Lower lobe of right lung (tissue), 2 donors: ENCODE data around the gene AKT2. TPM values are rescaled to one million over a fixed set of nuclear protein-coding genes. Genes with fewer than 3 reads are reported as not detected.
A peak's percentile ranks its signal among the peaks of the same experiment; 100 is the strongest.

Experiments used
- ATAC-seq, 2 donors: fragments of 200-7000 bp; cut with Tn5 transposase; one replicate each; pipeline ENCODE4 v1.9.1; 2020 to 2022; ENCODE audit warnings: mild to moderate bottlenecking in 2 of 2, moderate library complexity in 2 of 2
- DNase-seq: peaks from one replicate; pipeline ENCODE4 v3.0.0-alpha.2; 2020
- H3K27ac ChIP-seq: fragments of 200-600 bp; one replicate; pipeline ENCODE4 v1.8.0; 2022
- H3K27me3 ChIP-seq: fragments of 200-600 bp; one replicate; pipeline ENCODE4 v1.8.0; 2022; ENCODE audit warnings: low read depth
- H3K36me3 ChIP-seq: fragments of 200-600 bp; one replicate; pipeline ENCODE4 v1.8.0; 2022; ENCODE audit warnings: mild to moderate bottlenecking
- H3K4me1 ChIP-seq: fragments of 200-600 bp; one replicate; pipeline ENCODE4 v1.8.0; 2022
- H3K4me3 ChIP-seq: fragments of 200-600 bp; one replicate; pipeline ENCODE4 v1.8.0; 2022; ENCODE audit warnings: mild to moderate bottlenecking
- H3K9me3 ChIP-seq: fragments of 200-600 bp; one replicate; pipeline ENCODE4 v1.8.0; 2022
- intact Hi-C: fragments of 100-400 bp; cut with DNase I; formaldehyde crosslinking; loops from one replicate; pipeline ENCODE4 v1.11.0; 2022
- total RNA-seq: library from RNA; stranded (reverse); fragmentation: NEBNext Ultra II Directional; extraction: Animal tissue kit (Norgen Biotek cat#: 25700); gene quantifications from one replicate; pipeline ENCODE4 v1.2.1, GENCODE V29; 2021
- TF ChIP-seq, protein P1 (sequence below): fragments of 200-600 bp; IDR thresholded peaks from one replicate; pipeline ENCODE4 v1.8.0; 2022; ENCODE audit warnings: antibody characterized with exemption, mild to moderate bottlenecking
- donor health status: DM: no; HTN: yes; CAD: no; lungs with severe emphysema.

Gene AKT2
- total RNA-seq, 1 donor from 2014 or later: 102 TPM

DNA sequence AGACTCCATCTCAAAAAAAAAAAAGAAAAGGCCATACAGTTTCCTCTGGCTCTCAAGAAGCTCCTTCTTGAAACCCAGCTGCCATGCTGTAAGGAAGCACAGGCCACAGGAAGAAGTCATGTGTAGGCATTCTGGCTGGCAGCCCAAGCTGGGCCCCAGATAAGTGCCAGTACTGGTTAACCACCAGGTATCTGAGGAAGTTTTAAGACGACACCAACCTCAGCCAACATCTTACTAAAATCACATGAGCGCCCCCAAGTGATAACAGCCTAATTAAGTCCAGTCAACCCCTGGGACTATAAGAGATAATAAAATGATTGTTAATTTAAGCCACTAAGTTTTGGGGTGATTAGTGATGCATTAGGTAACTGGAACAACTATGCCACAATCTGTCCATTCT lies 27.4 kb upstream of the AKT2 start:
- ATAC-seq: no peak
- Histone ChIP-seq H3K4me3 (no peak overlapping the region), H3K9me3 (no peaks in the 10 kb centered on the region), H3K27ac (no peak overlapping the region), H3K4me1 (no peaks in the 10 kb centered on the region), H3K27me3 (no peaks in the 10 kb centered on the region), H3K36me3 (peaks cover 1% of the 10 kb centered on the region)
- DNase-seq: no peak
- intact Hi-C loops: no loop called here
- TF ChIP-seq, protein P1, sequence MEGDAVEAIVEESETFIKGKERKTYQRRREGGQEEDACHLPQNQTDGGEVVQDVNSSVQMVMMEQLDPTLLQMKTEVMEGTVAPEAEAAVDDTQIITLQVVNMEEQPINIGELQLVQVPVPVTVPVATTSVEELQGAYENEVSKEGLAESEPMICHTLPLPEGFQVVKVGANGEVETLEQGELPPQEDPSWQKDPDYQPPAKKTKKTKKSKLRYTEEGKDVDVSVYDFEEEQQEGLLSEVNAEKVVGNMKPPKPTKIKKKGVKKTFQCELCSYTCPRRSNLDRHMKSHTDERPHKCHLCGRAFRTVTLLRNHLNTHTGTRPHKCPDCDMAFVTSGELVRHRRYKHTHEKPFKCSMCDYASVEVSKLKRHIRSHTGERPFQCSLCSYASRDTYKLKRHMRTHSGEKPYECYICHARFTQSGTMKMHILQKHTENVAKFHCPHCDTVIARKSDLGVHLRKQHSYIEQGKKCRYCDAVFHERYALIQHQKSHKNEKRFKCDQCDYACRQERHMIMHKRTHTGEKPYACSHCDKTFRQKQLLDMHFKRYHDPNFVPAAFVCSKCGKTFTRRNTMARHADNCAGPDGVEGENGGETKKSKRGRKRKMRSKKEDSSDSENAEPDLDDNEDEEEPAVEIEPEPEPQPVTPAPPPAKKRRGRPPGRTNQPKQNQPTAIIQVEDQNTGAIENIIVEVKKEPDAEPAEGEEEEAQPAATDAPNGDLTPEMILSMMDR: no peak

DNA sequence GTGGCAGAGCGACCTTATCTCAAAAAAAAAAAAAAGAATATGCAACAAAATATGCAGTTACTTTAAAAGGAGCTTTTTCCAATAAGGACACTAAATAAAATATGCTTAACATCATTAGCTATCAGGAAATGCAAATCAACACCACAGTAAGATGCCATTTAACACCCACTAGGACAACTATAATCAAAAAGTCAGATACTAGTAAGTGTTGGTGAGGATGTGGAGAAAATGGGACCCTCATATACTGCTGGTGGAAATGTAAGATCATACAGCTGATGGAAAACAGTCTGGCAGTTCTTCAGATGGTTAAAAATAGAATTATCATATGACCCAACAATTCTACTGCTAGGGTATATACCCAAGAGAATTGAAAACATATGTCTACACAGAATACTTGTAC lies 24.5 kb upstream of the AKT2 start:
- Histone ChIP-seq H3K27ac (no peak overlapping the region), H3K9me3 (no peaks in the 10 kb centered on the region), H3K4me1 (no peaks in the 10 kb centered on the region), H3K27me3 (no peaks in the 10 kb centered on the region), H3K4me3 (no peak overlapping the region), H3K36me3 (no peaks in the 10 kb centered on the region)
- DNase-seq (no peak), ATAC-seq (no peak)
- intact Hi-C loops: no loop called here
- TF ChIP-seq, protein P1: no peak

DNA sequence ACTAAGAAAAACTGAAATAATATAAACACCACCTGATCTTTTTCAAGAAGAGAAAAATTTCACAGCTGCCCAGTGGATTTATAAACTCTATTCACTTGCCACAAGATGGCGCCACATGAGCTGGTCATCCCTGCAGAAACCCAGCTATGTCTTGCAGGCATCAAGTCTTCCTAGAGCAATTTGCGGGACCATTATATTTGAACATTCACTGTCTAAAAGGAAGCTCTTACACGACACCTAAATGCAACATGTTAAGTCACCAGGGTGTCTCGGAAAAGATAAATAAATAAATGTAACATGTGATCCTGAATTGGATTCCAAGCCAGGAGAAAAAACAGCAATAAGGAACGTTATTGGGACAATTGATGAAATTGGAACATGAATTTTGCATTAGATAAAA lies 20.3 kb upstream of the AKT2 start:
- H3K4me1 ChIP-seq: no peaks in the 10 kb centered on the region
- DNase-seq: peak; percentile 62
- H3K27me3 ChIP-seq: no peaks in the 10 kb centered on the region
- TF ChIP-seq, protein P1: peak; percentile 72
- no peak overlapping the region for H3K27ac ChIP-seq
- H3K4me3 ChIP-seq: no peak overlapping the region
- H3K9me3 ChIP-seq: no peaks in the 10 kb centered on the region
- peak; percentile 79 to 85 for ATAC-seq
- H3K36me3 ChIP-seq: no peaks in the 10 kb centered on the region
- intact Hi-C loops: no loop called here

DNA sequence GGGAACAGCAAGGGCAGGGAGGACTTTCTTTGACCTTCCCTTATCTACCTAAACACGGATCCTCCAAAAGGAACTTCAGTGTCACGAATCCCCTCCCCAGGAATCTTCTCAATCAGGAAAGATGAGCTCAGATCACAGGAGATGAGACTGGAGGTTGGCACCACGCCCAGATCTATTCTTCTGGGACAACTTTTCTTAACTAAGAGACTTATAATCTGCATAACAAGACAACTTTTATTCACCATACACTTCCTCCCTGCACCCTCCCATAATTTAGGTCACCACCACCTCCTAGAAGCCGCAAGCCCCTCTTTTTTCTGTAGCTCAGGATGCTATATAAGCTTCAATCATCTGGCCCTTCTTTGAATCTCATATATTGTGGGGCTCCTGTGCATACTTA lies 19.2 kb upstream of the AKT2 start:
- ATAC-seq: no peak

DNA sequence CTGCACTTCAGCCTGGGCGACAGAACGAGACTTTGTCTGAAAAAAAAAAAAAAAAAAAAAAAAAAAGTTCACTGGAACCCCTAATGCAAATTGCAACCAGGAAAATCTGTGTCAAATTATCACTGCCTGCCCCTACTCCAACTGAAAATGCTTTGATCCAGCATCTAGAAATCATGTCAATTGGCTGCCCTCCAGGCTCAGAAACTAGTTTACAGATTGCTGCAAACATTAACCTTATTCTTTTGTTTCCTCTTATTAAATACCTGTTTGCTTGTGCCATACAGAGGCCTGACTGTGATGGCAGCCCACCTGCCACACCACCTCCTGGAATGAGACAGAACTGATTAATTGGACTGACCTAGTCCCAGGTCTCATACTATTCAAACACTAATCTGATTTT lies 18.6 kb upstream of the AKT2 start:
- TF ChIP-seq, protein P1: no peak
- no peak for DNase-seq
- H3K27ac ChIP-seq: no peak overlapping the region
- no peaks in the 10 kb centered on the region for H3K27me3 ChIP-seq
- H3K9me3 ChIP-seq: no peaks in the 10 kb centered on the region
- H3K4me1 ChIP-seq: no peaks in the 10 kb centered on the region
- intact Hi-C loops: no loop called here
- H3K36me3 ChIP-seq: no peaks in the 10 kb centered on the region
- H3K4me3 ChIP-seq: no peak overlapping the region
- ATAC-seq: no peak

More for the DNA sequence above, 19.2 kb upstream of the AKT2 start:
- no peaks in the 10 kb centered on the region for H3K27me3 ChIP-seq
- H3K36me3 ChIP-seq: no peaks in the 10 kb centered on the region
- no peaks in the 10 kb centered on the region for H3K9me3 ChIP-seq
- H3K4me1 ChIP-seq: no peaks in the 10 kb centered on the region
- intact Hi-C loops: no loop called here
- H3K27ac ChIP-seq: no peak overlapping the region
- DNase-seq: no peak
- TF ChIP-seq, protein P1: no peak
- H3K4me3 ChIP-seq: no peak overlapping the region
